GM12891 (cell line): ENCODE measurements around the gene ZNF763.

Source experiments
- POLR2A ChIP-seq: IDR thresholded peaks from 2 replicates; pipeline ENCODE4 v1.6.1; 2011; ENCODE audit warnings: low read depth, low read length, control low read depth
- POLR2AphosphoS5 ChIP-seq: IDR thresholded peaks from 2 replicates; pipeline ENCODE4 v1.6.1; 2011; ENCODE audit warnings: low read depth, low read length, control low read depth
- POU2F2 ChIP-seq: IDR thresholded peaks from 2 replicates; pipeline ENCODE4 v1.6.1; 2011; ENCODE audit warnings: low read depth, mild to moderate bottlenecking, control low read depth, low read length, moderate library complexity
- SPI1 ChIP-seq: IDR thresholded peaks from 2 replicates; pipeline ENCODE4 v1.6.1; 2011; ENCODE audit warnings: low read depth, low read length, control low read depth
- TAF1 ChIP-seq: IDR thresholded peaks from 2 replicates; pipeline ENCODE4 v1.6.1; 2011; ENCODE audit warnings: low read depth, low read length, control low read depth

DNA sequence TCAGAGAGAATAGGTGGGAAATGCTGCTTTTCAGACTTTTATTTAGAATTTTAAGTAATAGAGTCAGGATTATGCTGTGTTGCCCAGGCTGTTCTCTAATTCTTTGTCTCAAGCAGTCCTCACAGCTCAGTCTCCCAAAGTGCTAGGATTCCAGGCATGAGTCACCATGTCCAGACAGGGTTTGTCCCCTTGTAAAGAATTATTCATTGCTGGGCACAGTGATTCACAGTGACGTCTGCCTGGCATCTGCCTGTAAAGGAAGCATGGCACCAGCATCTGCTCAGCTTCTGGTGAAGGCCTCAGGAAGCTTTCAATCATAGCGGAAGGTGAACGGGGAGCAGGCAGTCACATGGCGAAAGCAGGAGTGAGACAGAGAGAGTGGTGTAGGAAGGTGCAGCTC, 17.7 kb downstream of the ZNF763 start:
- TF ChIP-seq POLR2AphosphoS5 (no peak), TAF1 (no peak), POLR2A (no peak), SPI1 (no peak), POU2F2 (no peak)
